Caco-2 (cell line): ENCODE data around the gene ZFAND5. TPM values are rescaled to one million over a fixed set of nuclear protein-coding genes. Genes with fewer than 3 reads are reported as not detected.

ENCODE experiments used
- BruUV-seq: library from RNA; stranded (reverse); fragments of 400-500 nt; replicated peaks from 2 replicates; lab custom pipeline; 2021; lab: Mats Ljungman, UMichigan
- CTCF ChIA-PET: fragments of 300-600 bp; sonication (Branson Sonifier 250); formaldehyde crosslinking; loops from one replicate; lab custom pipeline; 2022; ENCODE audit warnings: antibody characterized with exemption; lab: Charles Lee
- POLR2A ChIA-PET: fragments of 300-600 bp; sonication (Branson Sonifier 250); formaldehyde crosslinking; loops from one replicate; lab custom pipeline; 2022; ENCODE audit warnings: antibody characterized with exemption; lab: Charles Lee
- DNase-seq, 2 experiments: peaks; one replicate each; pipeline versions ENCODE4 v3.0.0 to v3.0.0-alpha.2; 2020 to 2022
- H3K27me3 ChIP-seq: replicated peaks from 2 replicates; pipeline ENCODE4 v1.6.0; 2011; ENCODE audit warnings: low read length; ENCODE audit not compliant: control insufficient read depth, insufficient read depth
- H3K36me3 ChIP-seq: 2 replicates; pipeline ENCODE4 v1.5.1; 2011; ENCODE audit warnings: low read length; ENCODE audit not compliant: control insufficient read depth, insufficient read depth
- H3K4me1 ChIP-seq: fragments of 250-450 bp; sonication (Bioruptor Pico); 2 replicates; pipeline ENCODE4 v1.5.1; 2020; ENCODE audit warnings: mild to moderate bottlenecking
- H3K4me3 ChIP-seq: 2 replicates; pipeline ENCODE4 v1.5.1; 2011; ENCODE audit warnings: low read depth, mild to moderate bottlenecking, control low read depth, low read length
- H3K9me3 ChIP-seq: fragments of 250-450 bp; sonication (Bioruptor Pico); 2 replicates; pipeline ENCODE4 v1.5.1; 2020; ENCODE audit warnings: mild to moderate bottlenecking, moderate library complexity
- H3K27ac Mint-ChIP-seq: one replicate; pipeline ENCODE4 v1.8.0; 2022; ENCODE audit warnings: mixed read lengths; ENCODE audit not compliant: unreplicated experiment
- H3K27me3 Mint-ChIP-seq: one replicate; pipeline ENCODE4 v1.8.0; 2022; ENCODE audit warnings: mixed read lengths; ENCODE audit not compliant: insufficient read depth, unreplicated experiment
- H3K36me3 Mint-ChIP-seq: one replicate; pipeline ENCODE4 v1.8.0; 2022; ENCODE audit warnings: mild to moderate bottlenecking, mixed read lengths; ENCODE audit not compliant: insufficient read depth, unreplicated experiment
- H3K4me1 Mint-ChIP-seq: one replicate; pipeline ENCODE4 v1.8.0; 2022; ENCODE audit warnings: low read depth, mixed read lengths; ENCODE audit not compliant: unreplicated experiment
- H3K4me3 Mint-ChIP-seq: one replicate; pipeline ENCODE4 v1.8.0; 2022; ENCODE audit warnings: mild to moderate bottlenecking, moderate library complexity, mixed read lengths; ENCODE audit not compliant: unreplicated experiment
- H3K9me3 Mint-ChIP-seq: one replicate; pipeline ENCODE4 v1.8.0; 2022; ENCODE audit warnings: mixed read lengths; ENCODE audit not compliant: unreplicated experiment
- intact Hi-C: fragments of 100-400 bp; cut with micrococcal nuclease; formaldehyde crosslinking; loops from one replicate; pipeline ENCODE4 v1.10.0; 2022; ENCODE audit not compliant: unreplicated experiment
- total RNA-seq: library from RNA; stranded (reverse); gene quantifications from 2 replicates; pipeline ENCODE4 v1.2.3, GENCODE V29; 2022
- TF ChIP-seq, protein P1 (sequence below), 2 experiments: fragments of 200-600 bp in 1 of 2; IDR thresholded peaks; 1 replicate in 1 of 2; 2 replicates in 1 of 2; pipeline versions ENCODE4 v1.5.1 to v1.8.0; 2011 to 2022; ENCODE audit warnings: antibody characterized with exemption in 1 of 2, control low read depth in 1 of 2, inconsistent platforms in 1 of 2, low read depth in 1 of 2, low read length in 1 of 2, mild to moderate bottlenecking in 1 of 2, moderate library complexity in 1 of 2; ENCODE audit not compliant: insufficient read depth in 1 of 2, severe bottlenecking in 1 of 2, unreplicated experiment in 1 of 2

ZFAND5 gene
- total RNA-seq, 1 experiment from 2014 or later = 34.4 TPM

DNA sequence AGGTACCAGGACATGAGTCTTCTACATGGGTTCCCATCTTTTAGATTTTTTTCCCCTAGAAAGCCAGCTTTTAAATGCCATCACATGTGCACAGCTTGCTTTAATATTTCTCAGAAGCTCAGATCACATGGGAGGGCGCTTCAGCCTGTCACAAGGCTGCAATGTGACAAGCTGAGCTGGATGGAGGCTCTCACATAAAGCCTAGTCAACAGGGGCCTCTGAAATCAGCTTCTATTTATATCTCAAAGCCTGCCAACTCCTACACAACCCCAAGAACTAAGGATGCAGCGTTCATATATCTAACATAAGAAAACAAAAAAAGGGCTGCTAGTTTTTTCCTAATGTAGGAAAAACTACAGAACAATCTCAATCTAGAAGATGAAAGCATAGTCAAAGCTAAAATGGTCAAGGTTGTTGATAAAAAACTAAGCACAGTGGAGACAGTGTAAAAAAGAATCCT lies 2.3 kb downstream of the ZFAND5 start:
- POLR2A ChIA-PET = no interaction called here
- Histone ChIP-seq H3K27me3 (no peaks in the 10 kb centered on the region), H3K9me3 (no peaks in the 10 kb centered on the region), H3K36me3 (no peaks in the 10 kb centered on the region), H3K4me1 (no peaks in the 10 kb centered on the region), H3K4me3 (peak overlapping the region; percentile 7)
- H3K4me1 Mint-ChIP-seq = no peaks in the 10 kb centered on the region
- no peak overlapping the region for H3K27ac Mint-ChIP-seq
- intact Hi-C loops = no loop called here
- H3K4me3 Mint-ChIP-seq = peak overlapping the region; percentile 84
- peaks cover 26% of the 10 kb centered on the region for H3K36me3 Mint-ChIP-seq
- no peaks in the 10 kb centered on the region for H3K9me3 Mint-ChIP-seq
- CTCF ChIA-PET = no interaction called here
- TF ChIP-seq, protein P1, sequence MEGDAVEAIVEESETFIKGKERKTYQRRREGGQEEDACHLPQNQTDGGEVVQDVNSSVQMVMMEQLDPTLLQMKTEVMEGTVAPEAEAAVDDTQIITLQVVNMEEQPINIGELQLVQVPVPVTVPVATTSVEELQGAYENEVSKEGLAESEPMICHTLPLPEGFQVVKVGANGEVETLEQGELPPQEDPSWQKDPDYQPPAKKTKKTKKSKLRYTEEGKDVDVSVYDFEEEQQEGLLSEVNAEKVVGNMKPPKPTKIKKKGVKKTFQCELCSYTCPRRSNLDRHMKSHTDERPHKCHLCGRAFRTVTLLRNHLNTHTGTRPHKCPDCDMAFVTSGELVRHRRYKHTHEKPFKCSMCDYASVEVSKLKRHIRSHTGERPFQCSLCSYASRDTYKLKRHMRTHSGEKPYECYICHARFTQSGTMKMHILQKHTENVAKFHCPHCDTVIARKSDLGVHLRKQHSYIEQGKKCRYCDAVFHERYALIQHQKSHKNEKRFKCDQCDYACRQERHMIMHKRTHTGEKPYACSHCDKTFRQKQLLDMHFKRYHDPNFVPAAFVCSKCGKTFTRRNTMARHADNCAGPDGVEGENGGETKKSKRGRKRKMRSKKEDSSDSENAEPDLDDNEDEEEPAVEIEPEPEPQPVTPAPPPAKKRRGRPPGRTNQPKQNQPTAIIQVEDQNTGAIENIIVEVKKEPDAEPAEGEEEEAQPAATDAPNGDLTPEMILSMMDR (IDR thresholded peaks at IDR 0.05; ENCODE audit: insufficient read depth in 1 of 2, low read depth in 1 of 2, low read length in 1 of 2, severe bottlenecking in 1 of 2, unreplicated experiment in 1 of 2) = no peak
- BruUV-seq = no TSS peak
- peak in 1 of 2 experiments; percentile 1 for DNase-seq
- H3K27me3 Mint-ChIP-seq = no peaks in the 10 kb centered on the region

DNA sequence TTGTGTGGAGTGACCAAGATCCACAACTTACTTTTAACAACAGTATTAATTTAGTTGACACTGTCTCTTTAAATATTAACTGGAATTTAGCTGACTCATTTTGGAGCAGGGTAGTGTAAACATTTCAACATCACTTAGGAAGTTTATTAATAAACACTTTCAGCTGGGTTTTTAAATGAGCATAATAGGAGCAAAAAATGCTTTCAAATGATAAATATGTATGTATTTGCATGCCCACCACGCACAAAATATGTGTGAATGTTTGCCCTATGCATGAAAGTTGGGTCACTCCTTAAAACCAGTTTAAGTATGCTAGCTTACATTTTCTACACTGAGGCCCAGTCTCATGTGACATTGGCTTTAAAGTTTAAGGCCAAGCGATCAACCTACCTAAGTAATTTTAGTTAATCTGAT lies 2.9 kb downstream of the ZFAND5 start:
- Histone ChIP-seq H3K27me3 (no peaks in the 10 kb centered on the region), H3K36me3 (no peaks in the 10 kb centered on the region), H3K4me3 (no peak overlapping the region), H3K4me1 (no peaks in the 10 kb centered on the region), H3K9me3 (no peaks in the 10 kb centered on the region)
- POLR2A ChIA-PET = no interaction called here
- CTCF ChIA-PET = no interaction called here
- TF ChIP-seq, protein P1 (IDR thresholded peaks at IDR 0.05; ENCODE audit: insufficient read depth in 1 of 2, low read depth in 1 of 2, low read length in 1 of 2, severe bottlenecking in 1 of 2, unreplicated experiment in 1 of 2) = no peak
- no peaks in the 10 kb centered on the region for H3K4me1 Mint-ChIP-seq
- DNase-seq = no peak
- H3K9me3 Mint-ChIP-seq = no peaks in the 10 kb centered on the region
- peaks cover 26% of the 10 kb centered on the region for H3K36me3 Mint-ChIP-seq
- intact Hi-C loops = no loop called here
- no TSS peak for BruUV-seq
- H3K4me3 Mint-ChIP-seq = peak overlapping the region; percentile 84
- no peak overlapping the region for H3K27ac Mint-ChIP-seq
- H3K27me3 Mint-ChIP-seq = no peaks in the 10 kb centered on the region

DNA sequence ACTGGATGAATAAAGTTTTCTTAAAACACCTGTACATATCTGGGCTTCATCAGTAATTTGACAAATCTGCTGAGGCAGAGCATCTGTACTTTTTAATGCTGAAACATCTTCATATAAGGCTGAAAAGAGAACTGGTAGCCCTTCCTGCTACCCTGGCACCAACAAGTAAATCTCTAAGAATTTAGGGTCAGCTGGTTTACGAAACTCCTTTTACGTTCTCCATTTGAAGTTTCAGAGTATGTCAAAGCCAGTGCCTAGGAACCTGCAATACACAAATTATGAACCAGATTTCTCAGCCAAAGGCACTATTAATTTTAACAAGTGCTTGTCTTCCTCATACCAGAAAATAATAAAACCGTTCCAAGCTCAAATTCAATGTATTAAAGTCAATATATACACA lies 3.8 kb downstream of the ZFAND5 start:
- H3K27me3 Mint-ChIP-seq = no peaks in the 10 kb centered on the region
- TF ChIP-seq, protein P1 (IDR thresholded peaks at IDR 0.05; ENCODE audit: insufficient read depth in 1 of 2, low read depth in 1 of 2, low read length in 1 of 2, severe bottlenecking in 1 of 2, unreplicated experiment in 1 of 2) = no peak

More for the DNA sequence above, 3.8 kb downstream of the ZFAND5 start:
- Histone ChIP-seq H3K4me3 (no peak overlapping the region), H3K9me3 (no peaks in the 10 kb centered on the region), H3K4me1 (no peaks in the 10 kb centered on the region), H3K36me3 (no peaks in the 10 kb centered on the region), H3K27me3 (no peaks in the 10 kb centered on the region)
- Mint-ChIP-seq H3K36me3 (peaks cover 32% of the 10 kb centered on the region), H3K27ac (no peak overlapping the region), H3K4me1 (no peaks in the 10 kb centered on the region), H3K9me3 (no peaks in the 10 kb centered on the region), H3K4me3 (no peak overlapping the region)
- ChIA-PET CTCF (no interaction called here), POLR2A (no interaction called here)
- DNase-seq = no peak
- BruUV-seq = no TSS peak
- intact Hi-C loops = no loop called here
